T47D (cell line): Measurements from ENCODE around the gene PCSK2.
"Not testable (repeated sequence)": the region's sequence is repeated elsewhere in the genome, so short reads cannot be mapped to it uniquely, and the experiment has no call there.

Experiments used
- DNase-seq, 2 experiments: peaks; one replicate each; pipeline versions ENCODE4 v3.0.0 to v3.0.0-alpha.2; 2011 to 2012; ENCODE audit warnings: low read depth in 1 of 2, low spot score in 1 of 2
- JUND ChIP-seq: IDR thresholded peaks from 2 replicates; pipeline ENCODE4 v1.6.1; 2012; ENCODE audit warnings: low read depth
- in situ Hi-C: cut with HindIII; loops from 2 replicates; pipeline ENCODE4 v1.10.0; 2016; ENCODE audit warnings: low sequenced_read_pairs, low pct_unique_long_range_greater_than_20kb

Gene PCSK2, protein sequence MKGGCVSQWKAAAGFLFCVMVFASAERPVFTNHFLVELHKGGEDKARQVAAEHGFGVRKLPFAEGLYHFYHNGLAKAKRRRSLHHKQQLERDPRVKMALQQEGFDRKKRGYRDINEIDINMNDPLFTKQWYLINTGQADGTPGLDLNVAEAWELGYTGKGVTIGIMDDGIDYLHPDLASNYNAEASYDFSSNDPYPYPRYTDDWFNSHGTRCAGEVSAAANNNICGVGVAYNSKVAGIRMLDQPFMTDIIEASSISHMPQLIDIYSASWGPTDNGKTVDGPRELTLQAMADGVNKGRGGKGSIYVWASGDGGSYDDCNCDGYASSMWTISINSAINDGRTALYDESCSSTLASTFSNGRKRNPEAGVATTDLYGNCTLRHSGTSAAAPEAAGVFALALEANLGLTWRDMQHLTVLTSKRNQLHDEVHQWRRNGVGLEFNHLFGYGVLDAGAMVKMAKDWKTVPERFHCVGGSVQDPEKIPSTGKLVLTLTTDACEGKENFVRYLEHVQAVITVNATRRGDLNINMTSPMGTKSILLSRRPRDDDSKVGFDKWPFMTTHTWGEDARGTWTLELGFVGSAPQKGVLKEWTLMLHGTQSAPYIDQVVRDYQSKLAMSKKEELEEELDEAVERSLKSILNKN

GRCh38 chr20:17226410-17227218 lies at the start of gene PCSK2:
Gene PCSK2 (plus strand): TSS chr20:17227040. CDS start chr20:17227306, 266 bp downstream.
- no peak for DNase-seq
- TF ChIP-seq JUND: no peak
- in situ Hi-C loops: no loop called here

GRCh38 chr20:17177341-17177740 lies 49.5 kb upstream of the PCSK2 start:
- TF ChIP-seq JUND: no peak
- in situ Hi-C loops: no loop called here
- no peak for DNase-seq

DNA sequence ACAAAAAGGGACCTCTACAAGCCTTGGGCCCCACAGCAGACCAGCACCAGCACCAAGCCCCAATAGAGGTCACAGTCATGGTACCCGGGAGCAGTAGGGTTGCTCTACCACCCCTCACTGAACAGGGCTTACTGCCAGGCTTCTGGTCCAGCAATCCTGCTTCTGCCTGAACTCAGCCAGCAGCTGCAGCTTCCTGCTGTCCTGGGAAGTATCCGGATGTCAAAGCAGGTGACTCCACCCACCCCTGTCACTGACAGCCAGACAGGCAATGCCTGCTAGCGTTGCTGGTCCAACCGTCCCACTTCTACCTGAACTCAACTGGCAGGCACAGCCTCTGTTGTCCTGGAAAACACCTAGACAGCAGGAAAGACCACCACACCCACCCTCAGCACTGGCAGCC lies 47.0 kb upstream of the PCSK2 start:
- in situ Hi-C loops: no loop called here
- DNase-seq: no peak
- TF ChIP-seq JUND: no peak

- DNase-seq: no peak
- in situ Hi-C loops: no loop called here
- no peak for TF ChIP-seq JUND
These were observed 36.7 kb upstream of the PCSK2 start for GRCh38 chr20:17189976-17190695.

DNA sequence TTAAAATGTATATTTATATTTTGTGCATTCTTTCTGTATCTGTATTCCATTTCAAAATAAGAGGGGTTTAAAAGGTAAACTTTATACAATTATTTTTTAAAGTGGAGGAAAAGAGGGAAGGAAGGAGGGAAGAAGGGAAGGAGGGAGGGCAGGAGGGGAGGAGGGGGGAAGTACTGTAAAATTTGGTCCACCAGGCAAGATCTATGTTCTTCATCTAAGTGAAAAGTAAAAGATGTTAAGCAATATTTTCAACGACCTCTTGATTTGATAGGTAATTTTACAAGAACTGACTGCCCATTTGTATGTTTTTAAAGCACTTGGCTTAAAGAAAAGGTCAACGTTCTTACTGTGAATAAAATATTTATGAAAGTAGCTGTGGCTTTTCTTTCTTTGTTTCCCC lies 29.8 kb upstream of the PCSK2 start:
- in situ Hi-C loops: no loop called here
- no peak for TF ChIP-seq JUND
- DNase-seq: no peak

DNA sequence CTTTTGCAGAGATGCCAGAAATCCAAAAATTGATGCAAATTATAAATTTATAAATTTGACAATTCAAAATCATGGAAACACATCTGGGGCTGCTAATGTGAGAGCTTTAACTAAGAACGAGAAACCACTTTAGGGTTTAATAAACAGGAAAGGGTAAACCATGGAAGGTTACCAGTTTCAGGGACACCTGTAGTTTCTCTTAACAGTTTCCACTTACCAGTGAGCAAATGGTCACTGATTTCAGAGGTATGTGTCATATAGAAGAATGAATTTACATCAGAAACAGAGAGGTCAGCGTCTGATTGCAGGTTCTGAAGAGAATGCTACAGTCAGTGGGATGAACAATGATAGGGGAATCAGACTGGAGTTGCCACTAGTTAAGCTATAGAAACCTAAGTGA lies 24.8 kb upstream of the PCSK2 start:
- no peak for DNase-seq
- in situ Hi-C loops: no loop called here
- TF ChIP-seq JUND: no peak

DNA sequence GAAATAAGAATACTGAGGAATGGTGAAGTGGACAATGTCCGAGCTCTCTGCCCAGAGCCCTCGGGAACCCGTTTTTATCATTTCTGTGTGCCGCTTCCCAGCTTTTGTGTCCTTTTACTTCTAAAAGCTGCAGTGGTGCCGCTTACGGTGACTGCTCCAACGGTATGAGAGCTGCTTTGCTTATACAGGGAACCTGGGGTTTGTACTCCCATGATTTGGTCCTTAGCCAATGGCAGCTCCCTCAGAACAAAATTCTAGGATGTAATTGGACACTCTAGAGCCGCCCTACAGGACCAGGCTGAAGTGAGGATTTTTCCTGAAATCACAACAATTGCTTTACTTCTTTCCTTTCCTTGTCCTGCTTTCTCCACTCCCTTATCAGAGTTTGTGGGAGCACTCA lies 24.2 kb upstream of the PCSK2 start:
- in situ Hi-C loops: no loop called here
- DNase-seq: no peak
- TF ChIP-seq JUND: no peak

GRCh38 chr20:17205084-17205813 lies 21.6 kb upstream of the PCSK2 start:
- no peak for DNase-seq
- in situ Hi-C loops: no loop called here
- no peak for TF ChIP-seq JUND

- TF ChIP-seq JUND: no peak
- in situ Hi-C loops: no loop called here
- no peak for DNase-seq
These were observed 16.5 kb upstream of the PCSK2 start for GRCh38 chr20:17210387-17210786.

DNA sequence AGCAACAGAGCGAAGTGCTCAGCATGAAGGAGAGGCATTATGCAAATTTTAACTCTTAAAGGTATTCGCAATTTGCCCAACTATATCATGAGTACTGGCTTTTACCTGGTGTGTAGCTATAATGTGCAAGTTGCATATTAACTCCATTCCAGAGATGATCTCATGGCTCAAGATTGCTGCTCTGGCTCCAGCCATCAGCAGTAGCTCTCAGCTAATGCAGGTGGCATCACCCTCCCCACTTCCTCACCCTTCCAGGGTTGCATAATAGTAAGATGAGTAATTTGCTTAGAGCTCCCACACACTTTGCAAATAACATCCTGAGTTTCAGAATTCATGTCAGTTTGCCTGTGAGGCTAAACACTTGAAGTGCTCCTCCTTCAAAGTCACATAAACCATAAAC lies 15.9 kb upstream of the PCSK2 start:
- in situ Hi-C loops: no loop called here

GRCh38 chr20:17215167-17215566 lies 11.7 kb upstream of the PCSK2 start:
- no peak for TF ChIP-seq JUND
- no peak for DNase-seq
- in situ Hi-C loops: no loop called here

More for the DNA sequence above, 15.9 kb upstream of the PCSK2 start:
- no peak for TF ChIP-seq JUND
- DNase-seq: no peak

GRCh38 chr20:17219856-17220255 lies 7.0 kb upstream of the PCSK2 start:
- in situ Hi-C loops, DNase-seq: not testable (repeated sequence)
